DMS53 (cell line): ENCODE results near the gene SHISAL2A.
A peak's percentile ranks its signal among the peaks of the same experiment; 100 is the strongest.
"Not testable (repeated sequence)": the region's sequence is repeated elsewhere in the genome, so short reads cannot be mapped to it uniquely, and the experiment has no call there.

Experiments
- DNase-seq: peaks from one replicate; lab custom pipeline; 2025; lab: John Stamatoyannopoulos, UW

Gene SHISAL2A

DNA sequence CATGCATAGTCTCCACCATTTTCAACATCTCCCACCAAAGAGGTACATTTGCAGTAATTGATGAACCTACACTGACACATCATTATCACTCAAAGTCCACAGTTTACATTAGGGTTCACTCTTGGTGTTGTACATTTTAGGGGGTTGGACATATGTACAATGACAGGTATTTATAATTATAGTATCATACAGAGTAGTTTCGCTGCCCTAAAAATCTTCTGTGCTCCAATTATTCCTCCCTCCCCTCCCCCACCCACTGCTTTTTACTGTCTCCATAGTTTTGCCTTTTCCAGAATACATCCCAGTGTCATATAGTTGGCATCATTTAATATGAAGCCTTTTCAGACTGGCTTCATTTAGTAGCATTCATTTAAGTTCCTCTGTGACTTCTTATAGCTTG lies 51.6 kb downstream of the SHISAL2A start:
- no peak for DNase-seq

DNA sequence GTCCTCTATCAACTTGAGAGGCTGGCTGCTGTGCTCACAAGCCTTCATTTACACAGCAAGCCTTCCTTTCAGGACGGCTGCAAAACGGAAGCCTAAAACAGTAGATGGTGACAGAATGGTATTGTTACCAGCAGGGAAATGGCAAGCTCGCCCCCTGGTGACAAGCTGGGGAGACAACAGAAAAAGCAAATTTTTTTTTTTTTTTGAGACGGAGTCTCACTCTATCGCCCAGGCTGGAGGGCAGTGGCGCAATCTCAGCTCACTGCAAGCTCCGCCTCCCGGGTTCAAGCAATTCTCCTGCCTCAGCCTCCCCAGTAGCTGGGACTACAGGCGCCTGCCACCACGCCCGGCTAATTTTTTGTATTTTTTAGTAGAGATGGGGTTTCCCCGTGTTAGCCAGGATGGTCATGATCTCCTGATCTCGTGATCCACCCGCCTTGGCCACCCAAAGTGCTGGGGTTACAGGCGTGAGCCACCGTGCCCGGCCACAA lies 53.3 kb downstream of the SHISAL2A start:
- peak; percentile 92 for DNase-seq

- no peak for DNase-seq
These were observed 53.9 kb downstream of the SHISAL2A start for GRCh38 chr1:52686830-52687229.

DNA sequence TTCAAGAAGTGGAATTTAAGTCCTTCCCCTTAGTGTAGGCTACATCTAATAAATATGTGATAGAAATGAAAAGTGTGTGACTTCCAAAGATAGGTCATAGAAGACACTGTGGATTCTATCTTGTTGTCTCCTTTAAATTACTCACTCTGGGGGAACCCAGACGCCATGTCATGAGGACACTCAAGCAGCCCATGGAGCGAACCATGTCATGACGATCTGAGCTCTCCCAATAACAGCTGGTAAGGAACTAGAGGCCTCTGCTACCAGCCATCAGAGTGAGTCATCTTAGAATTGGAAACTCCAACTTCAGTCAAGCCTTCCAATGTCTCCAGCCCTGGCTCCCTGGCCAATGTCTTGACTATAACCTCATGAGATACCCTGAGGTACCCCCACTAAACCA lies 58.9 kb downstream of the SHISAL2A start:
- no peak for DNase-seq

DNA sequence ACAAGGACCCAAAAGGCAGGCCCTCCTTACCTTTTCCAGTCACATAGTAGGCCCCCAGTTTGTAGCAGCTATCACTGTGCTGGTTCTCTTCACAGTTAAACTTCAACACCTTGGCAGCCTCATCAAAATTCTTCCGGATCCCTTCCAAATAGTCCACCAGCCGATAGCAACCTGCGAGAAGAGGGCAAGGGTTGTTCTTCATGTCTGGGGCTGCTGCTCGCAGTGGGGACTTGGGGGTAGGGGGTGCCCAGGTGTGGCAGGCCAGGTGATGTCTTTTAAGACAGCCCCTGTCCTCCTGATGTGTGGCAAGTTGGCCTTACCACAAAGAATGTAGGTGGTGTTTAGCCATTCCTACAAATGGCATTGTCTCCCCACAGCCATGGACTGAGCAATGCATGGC lies 59.7 kb downstream of the SHISAL2A start:
- DNase-seq, result no peak

GRCh38 chr1:52693351-52693750 lies 60.4 kb downstream of the SHISAL2A start:
- DNase-seq, result not testable (repeated sequence)

- DNase-seq, result no peak
These were observed 60.9 kb downstream of the SHISAL2A start for GRCh38 chr1:52693843-52694242.

- DNase-seq, result no peak
These were observed 62.7 kb downstream of the SHISAL2A start for GRCh38 chr1:52695627-52696026.

GRCh38 chr1:52697795-52698674 lies 65.1 kb downstream of the SHISAL2A start, which contains the start of gene COA7:
COA7 (minus strand) TSS chr1:52698347; CDS start chr1:52698326, 21 bp downstream.
- peak; percentile 98 for DNase-seq

- DNase-seq, result peak; percentile 100
These were observed 70.2 kb downstream of the SHISAL2A start for GRCh38 chr1:52702886-52703787.

DNA sequence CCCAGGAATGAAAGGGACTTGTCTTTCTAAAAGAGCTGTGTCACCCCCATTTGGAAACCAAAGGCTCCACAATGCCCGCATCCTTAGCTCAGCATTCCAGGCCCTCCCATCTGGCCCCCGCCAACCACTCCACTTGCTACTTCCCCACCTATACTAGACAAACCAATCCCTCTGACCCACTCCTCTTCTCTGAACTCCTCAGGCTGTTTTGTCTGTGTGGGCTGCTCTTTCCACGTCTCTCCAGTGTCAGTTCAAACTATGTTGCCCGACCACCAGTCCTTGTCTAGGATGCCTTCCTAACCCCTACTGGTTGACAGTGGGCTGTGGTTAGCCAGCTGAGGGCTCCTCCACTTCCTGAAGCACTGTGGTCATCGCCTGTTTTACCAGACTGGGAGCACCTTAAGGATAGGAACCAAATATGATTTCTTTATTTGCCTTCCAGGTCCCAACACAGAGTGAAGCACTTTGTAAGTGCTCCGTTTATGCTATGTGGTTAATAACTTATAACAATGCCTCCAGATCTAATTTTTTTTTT lies 73.2 kb downstream of the SHISAL2A start:
- no peak for DNase-seq
